ENCODE results near the gene HS6ST3.

Gene HS6ST3

DNA sequence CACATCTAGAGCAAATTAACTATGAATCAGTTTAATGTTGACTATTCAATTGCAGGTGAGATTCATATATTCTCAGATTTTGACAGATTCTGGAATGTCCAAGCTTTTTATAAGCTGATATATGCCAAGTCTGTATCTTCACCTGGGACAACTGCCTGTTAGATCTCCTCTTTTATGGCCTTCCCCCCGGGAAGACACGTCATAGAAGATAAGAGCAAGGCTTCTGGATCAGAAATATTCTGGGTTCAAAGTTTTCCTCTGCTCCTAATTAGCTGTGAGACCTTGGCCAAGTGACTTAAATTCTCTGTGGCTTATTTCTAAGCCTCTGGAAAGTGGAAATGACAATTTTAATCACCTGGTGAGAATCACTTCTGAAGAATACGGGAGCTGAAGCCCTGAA is 716.8 kb downstream of the HS6ST3 start:
- no peak for DNase-seq

- no peak for DNase-seq
Observed at GRCh38 chr13:96809366-96810096, 719.6 kb downstream of the HS6ST3 start.

GRCh38 chr13:96810104-96810503 is 720.2 kb downstream of the HS6ST3 start:
- DNase-seq = no peak

DNA sequence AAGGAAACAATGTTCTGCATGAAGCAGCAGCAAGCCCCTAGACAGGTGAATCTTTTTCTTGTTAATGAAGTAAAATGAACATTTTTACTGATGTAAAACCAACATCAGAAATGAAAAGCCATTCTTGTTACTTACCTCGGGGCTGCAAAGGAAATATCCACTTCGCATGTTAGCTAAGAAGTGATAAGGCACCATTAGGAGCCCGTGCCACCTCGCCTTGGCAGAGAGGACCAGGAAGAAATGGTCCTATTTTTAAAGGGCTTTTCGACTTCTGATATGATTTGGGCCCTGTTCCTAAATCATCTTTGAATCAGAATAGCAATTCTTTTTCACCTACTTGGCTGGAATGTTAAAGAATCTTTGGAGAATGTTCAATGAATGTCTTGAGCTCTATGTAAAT is 721.1 kb downstream of the HS6ST3 start:
- no peak for DNase-seq

GRCh38 chr13:96816261-96816660 is 726.4 kb downstream of the HS6ST3 start:
- DNase-seq = no peak

DNA sequence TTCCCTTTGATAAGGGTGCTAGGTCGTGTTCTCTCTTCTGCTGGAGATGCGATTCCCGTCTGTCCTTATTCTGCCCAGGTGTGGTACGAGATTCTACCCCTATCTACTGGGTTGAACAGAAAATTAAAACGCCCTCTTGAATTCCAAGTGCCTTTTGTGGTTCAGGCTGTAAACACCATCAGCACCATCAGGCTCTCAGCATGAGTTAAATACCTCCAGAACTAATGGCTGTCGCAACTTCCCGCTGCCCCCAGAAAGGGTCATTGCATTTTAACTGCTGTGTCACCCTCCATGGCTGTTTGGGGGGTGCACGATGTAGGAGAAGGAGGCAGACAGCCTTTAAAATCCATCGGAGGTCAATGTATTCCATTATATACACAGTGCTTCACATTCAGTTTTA is 727.0 kb downstream of the HS6ST3 start:
- no peak for DNase-seq

- peak; percentile 19 for DNase-seq
Observed at GRCh38 chr13:96817336-96817941, 727.5 kb downstream of the HS6ST3 start.

- no peak for DNase-seq
Observed at GRCh38 chr13:96819375-96819774, 729.5 kb downstream of the HS6ST3 start.

DNA sequence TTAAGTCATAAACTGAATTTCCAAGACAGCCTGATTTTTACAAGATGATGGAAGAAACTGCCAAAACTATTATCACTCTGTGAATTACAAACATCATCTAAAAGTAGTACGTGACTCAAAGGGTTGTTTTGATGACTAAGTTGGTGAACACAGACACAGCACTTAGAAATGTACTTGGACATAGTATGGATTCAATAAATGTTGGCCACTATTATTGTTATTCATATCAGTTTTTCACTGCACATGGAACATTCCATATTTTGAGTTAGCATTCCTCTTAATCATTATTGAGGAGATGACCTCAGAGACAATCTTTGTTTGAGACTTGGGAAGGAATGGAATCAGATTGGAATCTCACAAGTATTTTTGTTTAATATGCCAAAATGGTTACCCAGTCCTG is 731.5 kb downstream of the HS6ST3 start:
- DNase-seq = peak; percentile 81

DNA sequence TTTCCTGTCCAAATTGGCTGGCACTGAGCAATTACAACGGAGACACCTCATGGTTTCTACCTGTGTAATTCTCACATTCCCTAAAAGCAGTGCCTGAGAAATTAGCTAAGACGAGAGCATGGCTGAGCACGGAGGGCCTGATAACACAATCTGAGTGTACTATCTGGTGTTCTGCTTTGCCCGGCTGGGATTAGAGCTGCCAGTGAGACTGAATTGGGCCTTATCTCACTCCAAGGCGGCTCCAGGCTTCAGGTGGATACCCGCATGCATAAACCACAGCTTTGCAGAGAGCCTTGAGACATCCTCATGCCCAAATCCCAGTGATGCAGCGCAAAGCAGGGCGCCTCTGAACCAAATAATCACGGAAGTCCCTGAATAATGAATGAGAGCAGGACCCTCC is 732.1 kb downstream of the HS6ST3 start:
- DNase-seq = no peak

DNA sequence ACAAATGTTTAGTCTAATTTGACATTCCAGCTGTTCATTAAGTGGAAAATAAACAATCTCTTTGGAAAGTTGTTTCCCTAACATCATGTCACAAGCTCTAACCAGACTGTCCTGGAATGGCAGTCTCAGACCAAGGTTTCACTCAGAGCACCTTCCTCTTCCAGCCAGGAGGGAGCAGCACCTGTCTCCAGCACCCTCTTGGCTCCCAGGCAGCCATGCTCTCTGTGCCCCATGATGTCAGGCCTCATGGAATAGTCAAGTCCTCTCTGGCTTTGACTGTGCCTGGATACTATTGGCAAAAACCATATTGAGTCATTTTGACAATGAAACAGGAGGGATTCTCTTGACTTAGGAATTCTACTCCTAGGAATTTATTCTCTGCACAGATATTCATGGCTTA is 733.0 kb downstream of the HS6ST3 start:
- DNase-seq = peak; percentile 72

DNA sequence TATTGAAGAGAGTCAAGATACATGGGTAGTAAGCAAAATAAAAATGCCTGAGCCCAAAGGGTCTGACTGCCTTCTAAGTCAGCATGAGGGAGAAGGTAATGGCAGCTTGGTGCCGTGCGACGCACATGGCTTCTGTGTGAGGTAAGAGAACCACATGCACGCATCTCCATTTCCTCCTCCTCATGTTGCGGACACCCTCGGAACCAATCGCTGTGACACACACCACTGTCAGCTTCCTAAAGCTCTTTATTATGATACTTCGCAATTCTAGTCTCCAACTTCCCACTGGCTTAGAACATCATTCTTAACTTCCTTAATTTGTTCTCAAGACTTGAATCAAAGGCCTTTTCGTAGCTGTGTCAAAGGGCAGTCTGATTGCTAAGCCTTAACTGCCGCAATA is 734.2 kb downstream of the HS6ST3 start:
- no peak for DNase-seq

DNA sequence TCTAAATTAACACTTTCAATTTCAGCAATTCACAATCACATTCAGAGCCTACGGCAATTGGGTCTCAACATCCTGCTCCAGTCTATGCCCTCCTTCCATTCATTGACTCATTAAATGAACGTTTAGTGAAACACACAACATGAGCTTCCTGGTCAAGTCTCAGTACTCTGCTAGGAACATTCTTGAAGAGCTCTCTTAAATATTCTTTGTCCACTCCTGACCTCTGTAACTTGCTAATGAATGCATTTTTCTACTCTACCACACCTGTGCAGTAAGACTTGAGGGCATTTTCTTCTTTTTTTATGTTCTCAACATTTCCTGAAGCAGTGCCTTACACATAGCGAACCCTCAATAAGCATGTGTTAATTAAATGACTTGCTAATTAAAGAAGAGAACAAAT is 735.7 kb downstream of the HS6ST3 start:
- DNase-seq = no peak

DNA sequence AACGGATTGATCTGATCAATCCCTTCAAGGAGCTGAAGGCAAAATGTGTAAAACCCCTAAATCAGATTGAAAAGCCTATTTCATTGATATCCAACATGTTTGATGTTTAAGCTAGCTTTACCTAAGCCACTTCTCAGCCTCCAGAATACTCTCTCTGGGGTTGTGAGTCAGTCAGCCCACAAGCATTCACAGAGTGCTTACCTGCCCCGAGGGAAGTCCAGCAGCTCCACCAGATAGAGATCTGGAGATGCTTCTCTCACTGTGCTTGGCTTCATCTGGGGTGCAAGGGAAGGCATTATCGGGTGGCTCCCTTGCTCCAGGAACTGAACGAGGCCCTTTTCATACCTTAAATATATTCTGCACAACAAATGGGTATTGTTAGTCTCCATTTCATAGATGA is 744.7 kb downstream of the HS6ST3 start:
- no peak for DNase-seq

DNA sequence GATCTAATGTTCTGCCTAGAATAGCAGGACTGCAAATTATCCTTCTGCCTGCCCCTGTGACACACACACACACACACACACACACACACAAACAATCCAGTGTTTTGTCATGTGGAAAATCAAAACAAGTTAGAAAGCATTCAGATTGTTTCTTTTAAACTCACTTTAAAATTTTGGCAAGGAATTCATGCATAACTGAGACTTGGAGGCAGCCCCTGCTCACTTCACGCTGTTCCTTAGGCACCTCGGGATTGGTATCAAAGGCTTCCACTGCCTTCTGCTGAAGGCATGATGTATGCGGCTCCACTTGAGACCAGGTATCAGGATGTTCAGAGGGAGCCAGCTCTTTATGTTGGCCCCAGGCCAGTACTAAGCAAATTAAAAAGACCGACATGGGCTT is 745.6 kb downstream of the HS6ST3 start:
- no peak for DNase-seq

GRCh38 chr13:96836733-96837132 is 746.8 kb downstream of the HS6ST3 start:
- DNase-seq = no peak

DNA sequence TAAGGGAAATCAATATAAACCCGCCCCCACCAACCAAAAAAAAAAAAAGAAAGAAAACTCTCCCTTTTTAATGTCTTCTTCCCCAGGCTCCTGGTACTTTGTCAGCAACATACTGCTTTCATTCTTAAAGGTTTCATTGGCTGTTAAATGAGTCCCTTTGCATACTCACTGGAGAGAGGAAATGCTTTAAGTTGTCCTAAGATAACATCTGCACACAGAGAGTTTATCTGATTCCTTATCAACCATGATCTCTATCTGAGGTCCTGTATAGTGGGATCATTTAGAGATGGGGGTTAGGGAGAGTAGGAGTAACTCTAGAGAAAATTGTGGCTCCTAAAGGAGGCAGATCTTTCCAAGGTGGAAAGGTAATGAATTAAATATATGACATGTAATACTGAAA is 747.9 kb downstream of the HS6ST3 start:
- DNase-seq = no peak

DNA sequence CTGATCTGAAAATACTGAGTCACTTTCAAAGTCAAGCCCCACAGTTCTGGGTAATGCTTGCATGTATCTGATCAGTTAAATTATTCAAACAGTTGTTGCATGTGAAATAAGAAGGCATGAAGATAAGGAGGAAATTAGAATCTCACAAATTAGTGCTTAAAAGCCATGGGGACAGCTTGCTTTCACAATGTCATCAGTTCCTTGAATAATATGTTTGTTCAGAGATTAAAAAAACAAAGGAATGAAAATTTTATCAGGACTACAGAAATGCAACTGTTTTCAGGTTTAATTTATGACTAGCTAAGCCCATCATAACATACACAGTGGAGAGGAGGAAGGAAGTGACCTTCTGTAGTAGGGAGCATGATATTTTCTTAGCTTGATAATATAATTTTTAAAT is 754.3 kb downstream of the HS6ST3 start:
- no peak for DNase-seq

- no peak for DNase-seq
Observed at GRCh38 chr13:96844616-96845015, 754.7 kb downstream of the HS6ST3 start.

GRCh38 chr13:96848286-96848685 is 758.4 kb downstream of the HS6ST3 start:
- DNase-seq = no peak

GRCh38 chr13:96849091-96849490 is 759.2 kb downstream of the HS6ST3 start:
- no peak for DNase-seq

DNA sequence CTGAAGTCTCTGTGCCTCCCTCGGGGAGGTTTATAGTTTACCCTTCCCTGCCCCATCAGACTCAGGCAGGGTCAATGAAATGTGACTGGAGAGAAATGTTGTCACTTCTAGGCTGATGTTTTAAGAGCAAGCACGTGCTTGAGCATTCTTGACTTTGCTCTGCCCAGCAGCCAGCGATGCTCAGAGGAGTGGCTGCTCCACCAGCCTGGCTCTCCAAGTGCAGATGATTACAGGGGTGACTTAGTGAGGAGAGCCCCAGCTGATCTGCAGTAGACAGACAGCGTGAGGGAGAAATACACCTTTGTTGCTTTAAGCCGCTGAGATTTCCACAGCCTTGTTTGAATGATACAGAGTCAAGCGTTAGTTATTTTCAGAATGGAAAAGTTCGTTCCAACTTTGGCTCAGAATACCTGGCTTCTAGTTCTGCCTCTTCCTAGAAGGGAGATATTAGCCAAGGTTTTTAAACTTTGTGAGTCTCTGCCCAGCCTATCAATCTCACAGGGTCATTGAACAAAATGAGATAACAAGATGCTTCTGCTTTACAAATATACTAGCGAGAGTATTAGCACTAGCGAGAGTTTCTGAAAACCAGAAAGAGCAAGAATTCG is 760.7 kb downstream of the HS6ST3 start:
- DNase-seq = no peak

- DNase-seq = no peak
Observed at GRCh38 chr13:96851856-96852445, 762.0 kb downstream of the HS6ST3 start.
